ENCODE data around the gene MRGPRE.

DNA sequence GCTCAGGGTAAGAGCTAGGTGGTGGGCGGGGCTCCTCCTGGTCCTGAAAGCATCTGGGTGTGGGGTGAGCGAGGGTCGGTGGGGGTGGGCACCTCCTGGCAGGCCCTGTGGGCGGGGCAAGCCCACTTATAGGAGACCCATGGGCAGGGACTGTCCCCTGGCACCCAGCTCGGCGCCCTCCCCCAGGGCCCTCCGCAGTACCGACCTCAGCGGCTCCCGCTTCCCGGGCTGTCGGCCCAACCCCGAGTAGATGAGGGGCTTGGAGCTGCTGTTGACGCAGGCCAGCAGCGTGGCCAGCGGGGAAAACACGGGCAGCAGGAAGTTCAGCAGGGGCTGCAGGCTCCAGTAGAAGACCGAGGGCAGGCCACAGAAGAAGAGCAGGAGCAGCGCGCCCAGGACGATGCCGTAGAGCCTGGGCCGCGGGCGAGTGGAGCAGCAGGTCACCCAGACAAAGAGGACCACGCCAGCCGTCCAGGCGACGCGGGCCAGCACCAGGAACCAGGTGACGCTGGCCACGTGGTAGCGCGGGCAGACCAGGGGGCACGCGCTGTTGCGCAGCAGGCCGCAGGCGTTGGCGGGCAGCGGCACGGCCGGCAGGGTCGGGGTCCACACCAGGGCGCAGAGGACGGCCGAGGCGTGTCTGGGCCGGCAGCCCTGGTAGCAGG lies 14.3 kb downstream of the MRGPRE start:
- TF ChIP-seq EZH2phosphoT487 (IDR thresholded peaks at IDR 0.05; ENCODE audit: low read length) (no peak), EZH2 (optimal IDR thresholded peaks at IDR 0.05; ENCODE audit: low read depth, low read length) (no peak)
- TF ChIP-seq, protein P1, sequence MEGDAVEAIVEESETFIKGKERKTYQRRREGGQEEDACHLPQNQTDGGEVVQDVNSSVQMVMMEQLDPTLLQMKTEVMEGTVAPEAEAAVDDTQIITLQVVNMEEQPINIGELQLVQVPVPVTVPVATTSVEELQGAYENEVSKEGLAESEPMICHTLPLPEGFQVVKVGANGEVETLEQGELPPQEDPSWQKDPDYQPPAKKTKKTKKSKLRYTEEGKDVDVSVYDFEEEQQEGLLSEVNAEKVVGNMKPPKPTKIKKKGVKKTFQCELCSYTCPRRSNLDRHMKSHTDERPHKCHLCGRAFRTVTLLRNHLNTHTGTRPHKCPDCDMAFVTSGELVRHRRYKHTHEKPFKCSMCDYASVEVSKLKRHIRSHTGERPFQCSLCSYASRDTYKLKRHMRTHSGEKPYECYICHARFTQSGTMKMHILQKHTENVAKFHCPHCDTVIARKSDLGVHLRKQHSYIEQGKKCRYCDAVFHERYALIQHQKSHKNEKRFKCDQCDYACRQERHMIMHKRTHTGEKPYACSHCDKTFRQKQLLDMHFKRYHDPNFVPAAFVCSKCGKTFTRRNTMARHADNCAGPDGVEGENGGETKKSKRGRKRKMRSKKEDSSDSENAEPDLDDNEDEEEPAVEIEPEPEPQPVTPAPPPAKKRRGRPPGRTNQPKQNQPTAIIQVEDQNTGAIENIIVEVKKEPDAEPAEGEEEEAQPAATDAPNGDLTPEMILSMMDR (IDR thresholded peaks at IDR 0.05; ENCODE audit: low read length): no peak
